WTC11 (cell line): ENCODE results near the gene LBHD2. TPM values are rescaled to one million over a fixed set of nuclear protein-coding genes. Genes with fewer than 3 reads are reported as not detected.

Experiments
- ATAC-seq: fragments of 200-7000 bp; cut with Tn5 transposase; 2 replicates; pipeline ENCODE4 v1.10.0; 2021; ENCODE audit warnings: mild to moderate bottlenecking, moderate library complexity
- CTCF ChIA-PET: fragments of 300-600 bp; sonication (Branson Sonifier 250); formaldehyde crosslinking; loops from one replicate; lab custom pipeline; 2021; ENCODE audit warnings: antibody characterized with exemption; lab: Charles Lee
- POLR2A ChIA-PET: fragments of 350-600 bp; sonication (Branson Sonifier 250); formaldehyde crosslinking; loops from one replicate; lab custom pipeline; 2021; ENCODE audit warnings: antibody characterized with exemption; lab: Charles Lee
- DNase-seq: peaks from one replicate; pipeline ENCODE4 v3.0.0; 2021; ENCODE audit warnings: low spot score
- H3K27ac Mint-ChIP-seq: 2 replicates; pipeline ENCODE4 v1.8.0; 2021; ENCODE audit warnings: mixed read lengths
- H3K27me3 Mint-ChIP-seq: 2 replicates; pipeline ENCODE4 v1.8.0; 2021; ENCODE audit warnings: low read depth, mild to moderate bottlenecking, moderate library complexity, mixed read lengths
- H3K36me3 Mint-ChIP-seq: 2 replicates; pipeline ENCODE4 v1.8.0; 2021; ENCODE audit warnings: mixed read lengths
- H3K4me1 Mint-ChIP-seq: 2 replicates; pipeline ENCODE4 v1.8.0; 2022; ENCODE audit warnings: mixed read lengths
- H3K4me3 Mint-ChIP-seq: 2 replicates; pipeline ENCODE4 v1.8.0; 2021; ENCODE audit warnings: mild to moderate bottlenecking, moderate library complexity, mixed read lengths
- H3K9me3 Mint-ChIP-seq: 2 replicates; pipeline ENCODE4 v1.8.0; 2021; ENCODE audit warnings: mixed read lengths
- EMX1 ChIP-seq: fragments of 250-450 bp; sonication (Bioruptor Pico); IDR thresholded peaks from 2 replicates; pipeline ENCODE4 v1.8.0; 2021; ENCODE audit warnings: mild to moderate bottlenecking
- ETV6 ChIP-seq: sonication (generic); formaldehyde crosslinking; IDR thresholded peaks from 2 replicates; pipeline ENCODE4 v1.8.1; 2022; ENCODE audit warnings: mild to moderate bottlenecking, missing genetic modification reagents
- FOXJ3 ChIP-seq: sonication (generic); formaldehyde crosslinking; IDR thresholded peaks from 2 replicates; pipeline ENCODE4 v1.9.0; 2021; ENCODE audit warnings: missing genetic modification reagents, mild to moderate bottlenecking, borderline replicate concordance
- FOXP1 ChIP-seq: sonication (generic); formaldehyde crosslinking; IDR thresholded peaks from 2 replicates; pipeline ENCODE4 v1.8.0; 2022; ENCODE audit warnings: missing genetic modification reagents, mild to moderate bottlenecking, moderate library complexity, borderline replicate concordance
- GABPB1 ChIP-seq: sonication (generic); formaldehyde crosslinking; IDR thresholded peaks from 2 replicates; pipeline ENCODE4 v1.8.1; 2023; ENCODE audit warnings: mild to moderate bottlenecking, missing genetic modification reagents
- JAZF1 ChIP-seq: fragments of 250-450 bp; sonication (Bioruptor Pico); IDR thresholded peaks from 2 replicates; pipeline ENCODE4 v1.9.0; 2021; ENCODE audit warnings: moderate library complexity, mild to moderate bottlenecking, inconsistent platforms
- NFE2L1 ChIP-seq: sonication (generic); formaldehyde crosslinking; IDR thresholded peaks from 2 replicates; pipeline ENCODE4 v1.8.1; 2023; ENCODE audit warnings: missing genetic modification reagents
- PRDM15 ChIP-seq: sonication (generic); formaldehyde crosslinking; IDR thresholded peaks from 2 replicates; pipeline ENCODE4 v1.8.0; 2022; ENCODE audit warnings: missing genetic modification reagents
- RELA ChIP-seq: sonication (generic); formaldehyde crosslinking; IDR thresholded peaks from 2 replicates; pipeline ENCODE4 v1.8.1; 2022; ENCODE audit warnings: missing genetic modification reagents, mild to moderate bottlenecking, borderline replicate concordance
- TCF7 ChIP-seq: sonication (generic); formaldehyde crosslinking; IDR thresholded peaks from 2 replicates; pipeline ENCODE4 v1.8.0; 2022; ENCODE audit warnings: mild to moderate bottlenecking, low read depth, missing genetic modification reagents, moderate library complexity
- TEAD1 ChIP-seq: sonication (generic); formaldehyde crosslinking; IDR thresholded peaks from 2 replicates; pipeline ENCODE4 v1.8.0; 2022; ENCODE audit warnings: mild to moderate bottlenecking, missing genetic modification reagents
- ZMAT4 ChIP-seq: fragments of 250-450 bp; sonication (Bioruptor Pico); IDR thresholded peaks from 2 replicates; pipeline ENCODE4 v1.9.0; 2021; ENCODE audit warnings: mild to moderate bottlenecking
- ZNF219 ChIP-seq: sonication (generic); formaldehyde crosslinking; IDR thresholded peaks from 2 replicates; pipeline ENCODE4 v1.8.0; 2023; ENCODE audit warnings: missing genetic modification reagents, mild to moderate bottlenecking, borderline replicate concordance
- ZNF263 ChIP-seq: sonication (generic); formaldehyde crosslinking; IDR thresholded peaks from 2 replicates; pipeline ENCODE4 v1.8.1; 2022; ENCODE audit warnings: low read depth, mild to moderate bottlenecking, moderate library complexity, missing genetic modification reagents
- ZNF423 ChIP-seq: fragments of 250-450 bp; sonication (Bioruptor Pico); IDR thresholded peaks from 2 replicates; pipeline ENCODE4 v2.1.2; 2022; ENCODE audit warnings: mild to moderate bottlenecking, moderate library complexity
- ZNF425 ChIP-seq: fragments of 250-450 bp; sonication (Bioruptor Pico); conservative IDR thresholded peaks from 2 replicates; pipeline ENCODE4 v1.9.0; 2021; ENCODE audit warnings: mild to moderate bottlenecking
- total RNA-seq: library from RNA; stranded (reverse); gene quantifications from 3 replicates; pipeline ENCODE4 v1.2.3, GENCODE V29; 2021
- TF ChIP-seq, protein P1 (sequence below): fragments of 250-450 bp; sonication (Bioruptor Pico); IDR thresholded peaks from 2 replicates; pipeline ENCODE4 v1.9.0; 2021; ENCODE audit warnings: mild to moderate bottlenecking, borderline replicate concordance
- TF ChIP-seq, protein P2 (sequence below): sonication (generic); formaldehyde crosslinking; conservative IDR thresholded peaks from 2 replicates; pipeline ENCODE4 v1.8.1; 2023; ENCODE audit warnings: mild to moderate bottlenecking, low read depth, missing genetic modification reagents, moderate library complexity
- TF ChIP-seq, protein P3 (sequence below): sonication (generic); formaldehyde crosslinking; IDR thresholded peaks from 2 replicates; pipeline ENCODE4 v1.8.1; 2022; ENCODE audit warnings: low read depth, missing genetic modification reagents, borderline replicate concordance

LBHD2 gene
- total RNA-seq, 1 experiment from 2014 or later: not detected

- TF ChIP-seq, protein P1, sequence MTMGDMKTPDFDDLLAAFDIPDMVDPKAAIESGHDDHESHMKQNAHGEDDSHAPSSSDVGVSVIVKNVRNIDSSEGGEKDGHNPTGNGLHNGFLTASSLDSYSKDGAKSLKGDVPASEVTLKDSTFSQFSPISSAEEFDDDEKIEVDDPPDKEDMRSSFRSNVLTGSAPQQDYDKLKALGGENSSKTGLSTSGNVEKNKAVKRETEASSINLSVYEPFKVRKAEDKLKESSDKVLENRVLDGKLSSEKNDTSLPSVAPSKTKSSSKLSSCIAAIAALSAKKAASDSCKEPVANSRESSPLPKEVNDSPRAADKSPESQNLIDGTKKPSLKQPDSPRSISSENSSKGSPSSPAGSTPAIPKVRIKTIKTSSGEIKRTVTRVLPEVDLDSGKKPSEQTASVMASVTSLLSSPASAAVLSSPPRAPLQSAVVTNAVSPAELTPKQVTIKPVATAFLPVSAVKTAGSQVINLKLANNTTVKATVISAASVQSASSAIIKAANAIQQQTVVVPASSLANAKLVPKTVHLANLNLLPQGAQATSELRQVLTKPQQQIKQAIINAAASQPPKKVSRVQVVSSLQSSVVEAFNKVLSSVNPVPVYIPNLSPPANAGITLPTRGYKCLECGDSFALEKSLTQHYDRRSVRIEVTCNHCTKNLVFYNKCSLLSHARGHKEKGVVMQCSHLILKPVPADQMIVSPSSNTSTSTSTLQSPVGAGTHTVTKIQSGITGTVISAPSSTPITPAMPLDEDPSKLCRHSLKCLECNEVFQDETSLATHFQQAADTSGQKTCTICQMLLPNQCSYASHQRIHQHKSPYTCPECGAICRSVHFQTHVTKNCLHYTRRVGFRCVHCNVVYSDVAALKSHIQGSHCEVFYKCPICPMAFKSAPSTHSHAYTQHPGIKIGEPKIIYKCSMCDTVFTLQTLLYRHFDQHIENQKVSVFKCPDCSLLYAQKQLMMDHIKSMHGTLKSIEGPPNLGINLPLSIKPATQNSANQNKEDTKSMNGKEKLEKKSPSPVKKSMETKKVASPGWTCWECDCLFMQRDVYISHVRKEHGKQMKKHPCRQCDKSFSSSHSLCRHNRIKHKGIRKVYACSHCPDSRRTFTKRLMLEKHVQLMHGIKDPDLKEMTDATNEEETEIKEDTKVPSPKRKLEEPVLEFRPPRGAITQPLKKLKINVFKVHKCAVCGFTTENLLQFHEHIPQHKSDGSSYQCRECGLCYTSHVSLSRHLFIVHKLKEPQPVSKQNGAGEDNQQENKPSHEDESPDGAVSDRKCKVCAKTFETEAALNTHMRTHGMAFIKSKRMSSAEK: no peak
- TF ChIP-seq FOXJ3 (no peak), FOXP1 (no peak)
Measured at GRCh38 chr14:103112400-103113243, 28.6 kb downstream of the LBHD2 start (continued).

- peaks cover 11% of the 10 kb centered on the region for H3K27me3 Mint-ChIP-seq
- ChIA-PET POLR2A (no interaction called here), CTCF (interaction anchor here (0.7 to 1.1 kb wide), 4 partner anchors 9 to 28 kb away, joined by 3 to 4 read pairs (median 3); partner anchors contain the start of gene TNFAIP2)
- DNase-seq: no peak
- peaks cover 30% of the 10 kb centered on the region for H3K4me1 Mint-ChIP-seq
- TF ChIP-seq EMX1 (CRISPR knock-in tag): no peak
- no peak for TF ChIP-seq NFE2L1 (CRISPR knock-in tag)
- TF ChIP-seq ZNF425 (CRISPR knock-in tag): no peak
- no peak for TF ChIP-seq GABPB1
- TF ChIP-seq, protein P2, sequence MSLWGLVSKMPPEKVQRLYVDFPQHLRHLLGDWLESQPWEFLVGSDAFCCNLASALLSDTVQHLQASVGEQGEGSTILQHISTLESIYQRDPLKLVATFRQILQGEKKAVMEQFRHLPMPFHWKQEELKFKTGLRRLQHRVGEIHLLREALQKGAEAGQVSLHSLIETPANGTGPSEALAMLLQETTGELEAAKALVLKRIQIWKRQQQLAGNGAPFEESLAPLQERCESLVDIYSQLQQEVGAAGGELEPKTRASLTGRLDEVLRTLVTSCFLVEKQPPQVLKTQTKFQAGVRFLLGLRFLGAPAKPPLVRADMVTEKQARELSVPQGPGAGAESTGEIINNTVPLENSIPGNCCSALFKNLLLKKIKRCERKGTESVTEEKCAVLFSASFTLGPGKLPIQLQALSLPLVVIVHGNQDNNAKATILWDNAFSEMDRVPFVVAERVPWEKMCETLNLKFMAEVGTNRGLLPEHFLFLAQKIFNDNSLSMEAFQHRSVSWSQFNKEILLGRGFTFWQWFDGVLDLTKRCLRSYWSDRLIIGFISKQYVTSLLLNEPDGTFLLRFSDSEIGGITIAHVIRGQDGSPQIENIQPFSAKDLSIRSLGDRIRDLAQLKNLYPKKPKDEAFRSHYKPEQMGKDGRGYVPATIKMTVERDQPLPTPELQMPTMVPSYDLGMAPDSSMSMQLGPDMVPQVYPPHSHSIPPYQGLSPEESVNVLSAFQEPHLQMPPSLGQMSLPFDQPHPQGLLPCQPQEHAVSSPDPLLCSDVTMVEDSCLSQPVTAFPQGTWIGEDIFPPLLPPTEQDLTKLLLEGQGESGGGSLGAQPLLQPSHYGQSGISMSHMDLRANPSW (CRISPR knock-in tag): no peak
- TF ChIP-seq RELA (CRISPR knock-in tag): no peak
- TF ChIP-seq TEAD1 (CRISPR knock-in tag): no peak
- TF ChIP-seq, protein P3, sequence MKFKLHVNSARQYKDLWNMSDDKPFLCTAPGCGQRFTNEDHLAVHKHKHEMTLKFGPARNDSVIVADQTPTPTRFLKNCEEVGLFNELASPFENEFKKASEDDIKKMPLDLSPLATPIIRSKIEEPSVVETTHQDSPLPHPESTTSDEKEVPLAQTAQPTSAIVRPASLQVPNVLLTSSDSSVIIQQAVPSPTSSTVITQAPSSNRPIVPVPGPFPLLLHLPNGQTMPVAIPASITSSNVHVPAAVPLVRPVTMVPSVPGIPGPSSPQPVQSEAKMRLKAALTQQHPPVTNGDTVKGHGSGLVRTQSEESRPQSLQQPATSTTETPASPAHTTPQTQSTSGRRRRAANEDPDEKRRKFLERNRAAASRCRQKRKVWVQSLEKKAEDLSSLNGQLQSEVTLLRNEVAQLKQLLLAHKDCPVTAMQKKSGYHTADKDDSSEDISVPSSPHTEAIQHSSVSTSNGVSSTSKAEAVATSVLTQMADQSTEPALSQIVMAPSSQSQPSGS: no peak
- TF ChIP-seq ZNF423 (CRISPR knock-in tag): no peak
- TF ChIP-seq ZNF263 (CRISPR knock-in tag): no peak
- no peak for TF ChIP-seq JAZF1 (CRISPR knock-in tag)
- TF ChIP-seq PRDM15 (CRISPR knock-in tag): no peak
- TF ChIP-seq ZNF219 (CRISPR knock-in tag): no peak
- TF ChIP-seq ETV6 (CRISPR knock-in tag): no peak
- no peak for TF ChIP-seq ZMAT4 (CRISPR knock-in tag)
- no peak for TF ChIP-seq TCF7
- no peak overlapping the region for H3K27ac Mint-ChIP-seq
- no peak for ATAC-seq
- no peaks in the 10 kb centered on the region for H3K9me3 Mint-ChIP-seq
- H3K36me3 Mint-ChIP-seq: no peaks in the 10 kb centered on the region
- H3K4me3 Mint-ChIP-seq: no peak overlapping the region
Measured at GRCh38 chr14:103113303-103113702, 29.3 kb downstream of the LBHD2 start.
